Endodermal cell (in vitro differentiated cells): Measurements from ENCODE around the gene LTBP3. TPM values are rescaled to one million over a fixed set of nuclear protein-coding genes. Genes with fewer than 3 reads are reported as not detected.

Source experiments
- DNase-seq: peaks from one replicate; pipeline ENCODE4 v3.0.0-alpha.2; 2017
- H3K27ac ChIP-seq: 2 replicates; pipeline ENCODE4 v1.5.1; 2013; ENCODE audit warnings: mild to moderate bottlenecking, low read depth, low read length, moderate library complexity
- H3K27me3 ChIP-seq: 2 replicates; pipeline ENCODE4 v1.6.1; 2013; ENCODE audit warnings: mild to moderate bottlenecking, low read length, moderate library complexity; ENCODE audit not compliant: insufficient read depth, control insufficient read depth, poor library complexity, severe bottlenecking
- H3K36me3 ChIP-seq: 2 replicates; pipeline ENCODE4 v1.7.0; 2013; ENCODE audit warnings: mild to moderate bottlenecking, low read length, moderate library complexity; ENCODE audit not compliant: control insufficient read depth, insufficient read depth
- H3K4me1 ChIP-seq: one replicate; pipeline ENCODE4 v1.7.0; 2013; ENCODE audit warnings: low read length; ENCODE audit not compliant: control insufficient read depth, insufficient read depth
- H3K4me3 ChIP-seq: 2 replicates; pipeline ENCODE4 v1.5.1; 2013; ENCODE audit warnings: mild to moderate bottlenecking, low read length, moderate library complexity
- H3K9ac ChIP-seq: 2 replicates; pipeline ENCODE4 v1.6.1; 2013; ENCODE audit warnings: mild to moderate bottlenecking, low read length, moderate library complexity; ENCODE audit not compliant: poor library complexity, severe bottlenecking; ENCODE audit errors: extremely low read depth
- H3K9me3 ChIP-seq: 2 replicates; pipeline ENCODE4 v1.6.1; 2013; ENCODE audit warnings: mild to moderate bottlenecking, low read length, moderate library complexity; ENCODE audit not compliant: control insufficient read depth
- H3K27ac Mint-ChIP-seq: 2 replicates; pipeline ENCODE4 v1.8.0; 2020; ENCODE audit warnings: mixed read lengths
- H3K27me3 Mint-ChIP-seq: 2 replicates; pipeline ENCODE4 v1.8.0; 2021; ENCODE audit warnings: mild to moderate bottlenecking, mixed read lengths; ENCODE audit not compliant: insufficient read depth
- H3K36me3 Mint-ChIP-seq: 2 replicates; pipeline ENCODE4 v1.8.0; 2020; ENCODE audit warnings: low read depth, mixed read lengths
- H3K4me1 Mint-ChIP-seq: 2 replicates; pipeline ENCODE4 v1.8.0; 2020; ENCODE audit warnings: mixed read lengths
- H3K4me3 Mint-ChIP-seq: 2 replicates; pipeline ENCODE4 v1.8.0; 2020; ENCODE audit warnings: mild to moderate bottlenecking, moderate library complexity, mixed read lengths
- H3K9me3 Mint-ChIP-seq: 2 replicates; pipeline ENCODE4 v1.8.0; 2020; ENCODE audit warnings: mild to moderate bottlenecking, mixed read lengths
- WGBS, 2 experiments: methylation state at CpG; one replicate each; pipeline versions ENCODE4 v1.1.5 to v1.1.7; 2013; ENCODE audit warnings: missing lambda C conversion rate in 2 of 2, mixed read lengths in 1 of 2; ENCODE audit not compliant: insufficient coverage in 1 of 2, insufficient read length in 1 of 2; 5-methylcytosine and 5-hydroxymethylcytosine counted together
- total RNA-seq, 2 donors: library from RNA; stranded (reverse); fragmentation: NEBNext Ultra II Directional in 1 of 2; extraction: Animal tissue kit (Norgen Biotek cat#: 25700) in 1 of 2; gene quantifications; 2 replicates in 1 of 2; 3 replicates in 1 of 2; pipeline ENCODE4 v1.2.1, GENCODE V29; 2021
- TF ChIP-seq, protein P1 (sequence below): fragments of 200-600 bp; sonication (generic); conservative IDR thresholded peaks from 2 replicates; pipeline ENCODE4 v1.5.0; 2021; ENCODE audit warnings: antibody characterized with exemption, mild to moderate bottlenecking

LTBP3 gene
- total RNA-seq, 2 donors from 2014 or later, result 19.7 to 24.2 TPM

DNA sequence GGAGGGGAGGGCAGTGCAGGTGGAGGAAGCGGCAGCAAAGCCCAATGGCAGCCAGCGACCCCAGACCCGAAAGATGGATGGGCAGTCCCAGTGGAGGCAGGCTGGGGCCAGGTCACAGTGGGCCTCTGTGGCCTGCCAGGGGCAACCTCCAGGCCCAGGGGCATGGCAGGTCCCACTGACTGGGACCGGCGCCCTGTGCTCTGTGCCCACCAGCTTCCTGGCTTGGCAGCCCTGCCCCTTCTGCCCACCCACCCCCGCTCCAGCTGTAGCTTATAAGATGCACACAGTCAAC lies 41.7 kb upstream of the LTBP3 start:
- no peak for DNase-seq
- Histone ChIP-seq H3K4me3 (no peak overlapping the region), H3K27me3 (no peaks in the 10 kb centered on the region), H3K27ac (no peak overlapping the region), H3K9me3 (no peaks in the 10 kb centered on the region), H3K9ac (no peak overlapping the region), H3K36me3 (peaks cover 35% of the 10 kb centered on the region), H3K4me1 (no peaks in the 10 kb centered on the region)
- Mint-ChIP-seq H3K36me3 (peaks cover 34% of the 10 kb centered on the region), H3K27ac (no peak overlapping the region), H3K4me3 (no peak overlapping the region), H3K9me3 (no peaks in the 10 kb centered on the region), H3K27me3 (peaks cover 5% of the 10 kb centered on the region), H3K4me1 (no peaks in the 10 kb centered on the region)
- TF ChIP-seq, protein P1, sequence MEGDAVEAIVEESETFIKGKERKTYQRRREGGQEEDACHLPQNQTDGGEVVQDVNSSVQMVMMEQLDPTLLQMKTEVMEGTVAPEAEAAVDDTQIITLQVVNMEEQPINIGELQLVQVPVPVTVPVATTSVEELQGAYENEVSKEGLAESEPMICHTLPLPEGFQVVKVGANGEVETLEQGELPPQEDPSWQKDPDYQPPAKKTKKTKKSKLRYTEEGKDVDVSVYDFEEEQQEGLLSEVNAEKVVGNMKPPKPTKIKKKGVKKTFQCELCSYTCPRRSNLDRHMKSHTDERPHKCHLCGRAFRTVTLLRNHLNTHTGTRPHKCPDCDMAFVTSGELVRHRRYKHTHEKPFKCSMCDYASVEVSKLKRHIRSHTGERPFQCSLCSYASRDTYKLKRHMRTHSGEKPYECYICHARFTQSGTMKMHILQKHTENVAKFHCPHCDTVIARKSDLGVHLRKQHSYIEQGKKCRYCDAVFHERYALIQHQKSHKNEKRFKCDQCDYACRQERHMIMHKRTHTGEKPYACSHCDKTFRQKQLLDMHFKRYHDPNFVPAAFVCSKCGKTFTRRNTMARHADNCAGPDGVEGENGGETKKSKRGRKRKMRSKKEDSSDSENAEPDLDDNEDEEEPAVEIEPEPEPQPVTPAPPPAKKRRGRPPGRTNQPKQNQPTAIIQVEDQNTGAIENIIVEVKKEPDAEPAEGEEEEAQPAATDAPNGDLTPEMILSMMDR, result no peak
- WGBS, 2 experiments, result 88 to 100% methylated on average over 3 to 6 of the region's 6 CpGs

DNA sequence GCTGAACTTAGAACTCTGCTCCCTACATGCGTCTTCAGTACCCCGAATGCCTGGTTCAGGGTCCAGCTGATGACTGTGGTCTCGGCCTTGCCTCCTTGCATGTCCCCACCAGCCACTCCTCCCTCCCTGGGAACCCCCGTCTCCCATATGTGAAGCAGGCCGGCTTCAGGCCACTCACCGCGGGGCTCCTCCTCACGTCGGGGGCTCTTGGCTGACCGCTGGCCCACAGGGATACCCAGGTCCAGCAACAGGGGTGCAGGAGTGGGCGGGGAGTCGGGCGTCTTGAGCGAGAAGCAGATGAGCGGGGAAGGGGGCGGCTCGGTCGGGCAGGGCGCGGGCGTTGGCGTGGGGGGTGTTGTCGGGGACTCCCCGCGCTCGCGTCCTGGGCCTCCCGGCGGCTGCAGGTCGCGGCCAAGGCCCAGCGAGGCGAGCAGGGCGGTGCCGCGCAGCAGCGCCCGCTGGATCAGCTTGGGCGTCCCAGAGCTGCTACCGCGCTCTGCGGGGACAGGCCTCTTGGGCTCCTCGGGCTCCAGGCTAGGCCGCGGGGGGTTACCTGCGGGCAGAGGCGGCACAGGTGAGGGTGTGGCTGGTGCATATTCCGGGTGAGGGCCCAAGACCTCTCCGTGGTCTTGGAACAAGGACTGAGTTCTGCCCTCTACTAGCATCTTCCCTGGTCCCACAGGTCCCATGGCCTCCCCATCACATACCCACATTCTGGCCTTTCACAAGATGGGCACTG lies 41.2 kb upstream of the LTBP3 start:
- Histone ChIP-seq H3K4me3 (no peak overlapping the region), H3K27me3 (no peaks in the 10 kb centered on the region), H3K36me3 (peaks cover 30% of the 10 kb centered on the region), H3K9me3 (no peaks in the 10 kb centered on the region), H3K4me1 (no peaks in the 10 kb centered on the region), H3K9ac (no peak overlapping the region), H3K27ac (no peak overlapping the region)
- TF ChIP-seq, protein P1, result no peak
- Mint-ChIP-seq H3K4me3 (no peak overlapping the region), H3K9me3 (no peaks in the 10 kb centered on the region), H3K36me3 (peaks cover 30% of the 10 kb centered on the region), H3K27me3 (peaks cover 8% of the 10 kb centered on the region), H3K27ac (no peak overlapping the region), H3K4me1 (no peaks in the 10 kb centered on the region)
- WGBS, 2 experiments, result 96% methylated on average over 37 to 49 of the region's 49 CpGs
- no peak for DNase-seq

DNA sequence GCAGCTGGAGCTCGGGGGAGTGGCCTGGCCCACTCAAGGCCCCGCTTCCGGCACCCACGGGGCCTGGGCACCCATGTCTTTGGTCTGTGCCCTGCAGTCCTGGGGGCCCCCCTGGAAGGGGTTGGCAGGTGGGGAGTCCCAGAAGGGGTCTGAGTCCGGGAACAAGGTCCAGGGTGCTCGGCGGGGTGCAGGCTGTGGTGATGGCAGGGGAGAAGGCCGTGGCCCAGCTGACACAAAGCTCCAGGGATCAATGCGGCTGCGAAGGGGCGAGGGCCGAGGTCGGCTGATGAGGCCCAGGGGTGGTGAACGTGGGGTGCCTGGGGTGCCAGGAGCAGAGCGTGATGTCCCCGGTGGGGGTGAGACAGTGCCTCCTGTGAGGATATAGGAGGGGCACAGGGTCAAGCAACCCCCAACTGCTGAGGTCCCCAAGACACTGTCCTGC lies 40.1 kb upstream of the LTBP3 start:
- TF ChIP-seq, protein P1, result no peak
- Mint-ChIP-seq H3K4me1 (no peaks in the 10 kb centered on the region), H3K4me3 (no peak overlapping the region), H3K27me3 (peaks cover 19% of the 10 kb centered on the region), H3K36me3 (peaks cover 19% of the 10 kb centered on the region), H3K9me3 (no peaks in the 10 kb centered on the region), H3K27ac (no peak overlapping the region)
- Histone ChIP-seq H3K9me3 (no peaks in the 10 kb centered on the region), H3K4me1 (no peaks in the 10 kb centered on the region), H3K4me3 (no peak overlapping the region), H3K27ac (no peak overlapping the region), H3K27me3 (peaks cover 6% of the 10 kb centered on the region), H3K9ac (no peak overlapping the region), H3K36me3 (peaks cover 19% of the 10 kb centered on the region)
- 90 to 93% methylated on average over 6 to 16 of the region's 16 CpGs for WGBS, 2 experiments
- no peak for DNase-seq
